Stimulated activated CD4-positive, alpha-beta T cell treated with anti-CD3 and anti-CD28 coated beads, Interleukin-15, amount 100 ng/mL, for 48 hours (primary cell): ENCODE results near the gene HERPUD1.
"Not testable (repeated sequence)": the region's sequence is repeated elsewhere in the genome, so short reads cannot be mapped to it uniquely, and the experiment has no call there.

Source experiments
- DNase-seq, 2 donors: peaks; one replicate each; pipeline ENCODE4 v3.0.0-alpha.2; 2020; ENCODE audit warnings: low read depth in 2 of 2

Gene HERPUD1

GRCh38 chr16:56956756-56957155 is 24.8 kb downstream of the HERPUD1 start:
- DNase-seq = no peak

GRCh38 chr16:56960681-56961281 is 28.8 kb downstream of the HERPUD1 start:
- no peak for DNase-seq

GRCh38 chr16:56961386-56961785 is 29.4 kb downstream of the HERPUD1 start:
- no peak for DNase-seq

GRCh38 chr16:56961851-56962281 is 29.9 kb downstream of the HERPUD1 start, which contains the start of gene CETP:
Gene CETP (plus strand): TSS chr16:56961950. CDS start chr16:56961980, 30 bp downstream.
- no peak for DNase-seq

- DNase-seq = peak; percentile 88 to 92
Observed at GRCh38 chr16:56964243-56965148, 32.6 kb downstream of the HERPUD1 start.

GRCh38 chr16:56965149-56966092 is 33.5 kb downstream of the HERPUD1 start:
- DNase-seq = no peak

GRCh38 chr16:56966093-56966475 is 34.1 kb downstream of the HERPUD1 start:
- DNase-seq = no peak

GRCh38 chr16:56967733-56968132 is 35.8 kb downstream of the HERPUD1 start:
- no peak for DNase-seq

- DNase-seq = no peak
Observed at GRCh38 chr16:56969769-56970168, 37.8 kb downstream of the HERPUD1 start.

GRCh38 chr16:56970934-56971767 is 39.2 kb downstream of the HERPUD1 start:
- DNase-seq = no peak

- DNase-seq = no peak
Observed at GRCh38 chr16:56971768-56972043, 39.8 kb downstream of the HERPUD1 start.

- DNase-seq = no peak
Observed at GRCh38 chr16:56972403-56973293, 40.7 kb downstream of the HERPUD1 start.

GRCh38 chr16:56973294-56973689 is 41.4 kb downstream of the HERPUD1 start:
- no peak for DNase-seq

- DNase-seq = not testable (repeated sequence)
Observed at GRCh38 chr16:56973899-56974298, 42.0 kb downstream of the HERPUD1 start.

GRCh38 chr16:56974549-56975300 is 42.8 kb downstream of the HERPUD1 start:
- no peak for DNase-seq

GRCh38 chr16:56975714-56976113 is 43.8 kb downstream of the HERPUD1 start:
- no peak for DNase-seq

- DNase-seq = no peak
Observed at GRCh38 chr16:56977216-56977615, 45.3 kb downstream of the HERPUD1 start.

GRCh38 chr16:56977823-56978430 is 46.0 kb downstream of the HERPUD1 start:
- no peak for DNase-seq

GRCh38 chr16:56980201-56980535 is 48.2 kb downstream of the HERPUD1 start:
- no peak for DNase-seq
